ENCODE data around the gene SUPT5H.
A peak's percentile ranks its signal among the peaks of the same experiment; 100 is the strongest.

SUPT5H gene

GRCh38 chr19:39445196-39446111 lies at the start of gene SUPT5H:
TSS of gene SUPT5H (plus strand) at chr19:39445582. CDS start at chr19:39445891, 309 bp downstream.
- peak; percentile 98 for DNase-seq

- peak; percentile 93 for DNase-seq
Measured at GRCh38 chr19:39397360-39398296, 47.8 kb upstream of the SUPT5H start.

GRCh38 chr19:39398297-39398864 lies 47.0 kb upstream of the SUPT5H start:
- peak; percentile 65 for DNase-seq

DNA sequence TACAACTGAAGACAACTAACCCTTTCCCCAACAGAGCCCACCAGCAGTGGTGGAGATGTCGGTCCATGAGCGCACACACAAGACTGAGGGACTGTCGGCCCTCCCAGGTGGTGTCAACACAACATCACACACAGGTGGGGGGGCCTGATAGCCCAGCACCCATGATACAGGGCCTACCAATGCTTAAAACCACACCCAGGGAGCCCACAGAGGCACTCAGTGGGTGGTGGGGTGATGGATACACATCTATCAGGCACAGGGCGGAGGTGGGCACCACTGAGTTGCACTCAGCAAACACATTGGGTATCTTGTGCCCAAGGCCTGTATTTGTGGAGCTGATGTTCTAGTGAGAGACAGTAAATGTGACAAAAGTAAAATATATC lies 45.7 kb upstream of the SUPT5H start:
- no peak for DNase-seq

- no peak for DNase-seq
Measured at GRCh38 chr19:39400061-39400460, 45.3 kb upstream of the SUPT5H start.

DNA sequence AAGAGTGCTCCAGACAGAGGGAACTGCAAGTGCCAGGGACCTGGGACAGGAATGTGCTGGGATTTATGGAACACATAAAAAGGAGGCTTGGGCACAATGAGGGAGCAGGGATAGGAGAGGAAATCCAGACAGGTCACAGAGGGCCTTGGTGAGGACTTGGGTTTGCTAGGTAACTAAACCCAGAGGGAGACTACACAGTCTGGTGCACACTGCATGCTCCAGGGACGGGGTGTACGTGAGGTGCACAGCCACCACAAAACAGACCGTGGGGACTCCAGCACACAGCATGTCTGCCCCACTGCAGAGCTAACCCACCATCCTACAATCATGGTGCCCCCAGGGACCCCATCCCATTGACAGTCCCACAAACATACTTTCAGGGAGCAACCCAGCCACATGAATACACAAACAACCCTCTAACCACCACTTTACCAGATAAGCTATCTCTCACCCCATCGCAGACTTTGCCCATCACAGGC lies 44.3 kb upstream of the SUPT5H start:
- DNase-seq = no peak

DNA sequence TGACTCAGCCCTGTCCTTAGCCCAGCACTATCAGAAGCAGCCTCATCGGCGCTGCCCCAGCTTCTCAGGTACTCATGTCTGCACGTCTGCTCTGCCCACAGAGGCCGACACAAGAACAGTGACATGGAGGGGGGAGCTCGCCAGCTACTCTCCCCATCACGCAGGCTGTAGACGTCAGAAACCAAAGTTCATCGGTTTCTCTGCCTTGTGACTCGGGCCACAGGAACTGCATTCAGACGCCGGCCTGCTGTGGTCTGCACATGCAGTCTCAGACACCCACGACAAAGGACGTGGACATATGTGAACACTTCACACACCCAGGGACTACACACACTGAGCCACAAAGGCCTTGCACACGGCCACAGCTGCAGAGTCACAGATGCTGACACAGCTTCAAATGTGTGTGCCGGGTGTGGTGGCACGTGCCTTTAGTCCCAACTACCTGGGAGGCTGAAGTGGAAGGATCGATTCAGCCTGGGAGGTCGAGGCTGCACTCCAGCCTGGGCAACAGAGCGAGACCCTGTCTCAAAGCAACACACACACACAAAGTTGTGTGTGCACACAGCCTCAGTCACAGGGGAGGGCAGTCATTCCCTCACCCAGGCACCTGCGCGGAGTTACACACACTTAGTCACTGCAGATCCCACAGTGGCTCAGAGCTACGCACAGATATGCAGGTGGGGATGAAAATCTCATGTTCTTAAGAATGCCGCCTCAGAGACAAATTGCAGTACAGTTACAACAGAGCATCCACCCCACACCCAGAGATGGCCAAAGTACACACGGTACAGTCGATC lies 43.6 kb upstream of the SUPT5H start:
- peak; percentile 83 for DNase-seq

DNA sequence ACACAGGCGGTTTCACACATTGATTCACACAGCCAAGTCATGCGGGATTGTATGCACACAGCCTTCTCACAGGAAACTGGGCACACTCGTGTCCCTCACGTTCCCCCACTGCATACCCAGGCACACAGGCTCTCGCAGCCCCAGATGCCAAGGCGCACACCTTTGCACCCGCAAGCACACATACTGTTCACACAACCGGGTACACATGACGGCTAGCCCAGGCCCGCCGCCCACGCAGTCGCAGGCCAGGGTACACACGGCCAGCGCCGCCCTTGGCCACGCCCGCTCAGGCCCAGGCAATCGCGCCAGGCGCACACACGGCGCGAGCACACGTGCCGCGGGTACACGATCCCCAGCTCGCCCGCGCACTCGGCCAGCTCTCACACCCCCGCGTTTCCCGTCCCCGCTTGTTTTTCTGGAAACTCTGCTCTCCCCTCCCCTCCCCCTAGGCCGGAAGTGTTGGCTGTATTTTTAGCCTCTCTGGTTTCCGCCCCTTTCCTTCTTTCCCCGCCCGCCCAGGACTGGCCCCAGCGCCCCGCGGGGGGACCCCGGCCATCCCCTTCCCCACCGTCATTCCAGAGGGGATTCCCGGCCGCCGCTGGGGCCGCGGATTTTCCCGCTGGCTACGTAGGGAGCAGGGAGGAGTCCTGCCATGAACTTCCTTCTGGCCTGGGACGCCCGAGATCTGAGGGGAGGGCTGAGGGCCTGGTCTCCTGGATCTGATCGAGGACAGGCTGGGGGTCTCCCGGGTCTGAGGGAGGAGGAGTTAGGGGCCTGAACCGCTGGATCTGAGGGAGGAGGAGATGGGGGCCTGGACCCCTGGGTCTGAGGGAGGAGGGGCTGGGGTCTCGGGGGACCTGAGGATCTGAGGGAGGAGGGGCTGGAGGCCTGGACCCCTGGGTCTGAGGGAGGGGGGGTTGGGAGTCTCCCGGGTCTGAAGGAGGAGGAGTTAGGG lies 42.8 kb upstream of the SUPT5H start:
- peak; percentile 84 for DNase-seq

- peak; percentile 97 for DNase-seq
Measured at GRCh38 chr19:39403331-39404312, 41.8 kb upstream of the SUPT5H start.

- DNase-seq = no peak
Measured at GRCh38 chr19:39405261-39405957, 40.0 kb upstream of the SUPT5H start.

DNA sequence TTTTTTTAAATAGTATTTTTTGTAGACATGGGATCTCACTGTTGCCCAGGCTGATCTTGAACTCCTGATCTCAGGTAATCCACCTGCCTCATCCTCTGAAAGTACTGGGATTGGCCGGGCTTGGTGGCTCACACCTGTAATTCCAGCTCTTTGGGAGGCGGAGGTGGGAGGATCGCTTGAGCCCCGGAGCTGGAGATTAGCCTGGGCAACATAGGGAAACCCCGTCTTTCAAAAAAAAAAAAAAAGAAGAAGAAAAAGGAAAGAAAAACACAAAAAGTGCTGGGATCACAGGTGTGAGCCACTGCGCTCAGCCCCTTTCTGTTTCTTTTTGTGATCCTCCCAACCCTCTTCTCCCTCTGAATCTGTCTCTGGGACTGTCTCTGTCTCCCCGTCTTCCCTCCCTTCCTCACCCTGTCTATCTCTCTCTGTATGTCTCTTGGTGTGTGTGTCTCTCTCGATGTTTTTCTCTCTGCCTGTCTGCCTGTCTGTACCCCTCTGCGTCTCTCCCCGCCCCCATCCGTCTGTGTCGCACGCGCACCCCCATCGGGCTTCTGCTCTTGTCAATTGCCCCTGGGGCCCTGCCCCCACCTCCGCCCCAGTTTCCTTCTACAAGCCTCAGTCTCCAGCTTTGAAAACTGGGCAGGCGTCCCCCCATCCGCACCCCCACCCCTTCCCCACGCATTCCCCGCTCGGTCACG lies 39.3 kb upstream of the SUPT5H start:
- peak; percentile 82 for DNase-seq

GRCh38 chr19:39406656-39407409 lies 38.5 kb upstream of the SUPT5H start, which contains the start of gene ZFP36:
TSS of gene ZFP36 (plus strand) at chr19:39406847. CDS start at chr19:39406905, 58 bp downstream.
- peak; percentile 85 for DNase-seq

- no peak for DNase-seq
Measured at GRCh38 chr19:39407410-39407659, 38.0 kb upstream of the SUPT5H start.

- DNase-seq = peak; percentile 59
Measured at GRCh38 chr19:39407660-39408391, 37.6 kb upstream of the SUPT5H start.

DNA sequence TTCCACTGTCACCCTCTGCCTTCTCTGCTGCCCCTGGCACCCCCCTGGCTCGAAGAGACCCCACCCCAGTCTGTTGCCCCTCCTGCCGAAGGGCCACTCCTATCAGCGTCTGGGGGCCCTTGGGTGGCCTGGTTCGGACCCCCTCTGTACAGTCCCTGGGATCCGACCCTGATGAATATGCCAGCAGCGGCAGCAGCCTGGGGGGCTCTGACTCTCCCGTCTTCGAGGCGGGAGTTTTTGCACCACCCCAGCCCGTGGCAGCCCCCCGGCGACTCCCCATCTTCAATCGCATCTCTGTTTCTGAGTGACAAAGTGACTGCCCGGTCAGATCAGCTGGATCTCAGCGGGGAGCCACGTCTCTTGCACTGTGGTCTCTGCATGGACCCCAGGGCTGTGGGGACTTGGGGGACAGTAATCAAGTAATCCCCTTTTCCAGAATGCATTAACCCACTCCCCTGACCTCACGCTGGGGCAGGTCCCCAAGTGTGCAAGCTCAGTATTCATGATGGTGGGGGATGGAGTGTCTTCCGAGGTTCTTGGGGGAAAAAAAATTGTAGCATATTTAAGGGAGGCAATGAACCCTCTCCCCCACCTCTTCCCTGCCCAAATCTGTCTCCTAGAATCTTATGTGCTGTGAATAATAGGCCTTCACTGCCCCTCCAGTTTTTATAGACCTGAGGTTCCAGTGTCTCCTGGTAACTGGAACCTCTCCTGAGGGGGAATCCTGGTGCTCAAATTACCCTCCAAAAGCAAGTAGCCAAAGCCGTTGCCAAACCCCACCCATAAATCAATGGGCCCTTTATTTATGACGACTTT lies 36.8 kb upstream of the SUPT5H start:
- DNase-seq = no peak
